Measurements from ENCODE around the gene GSS.

Gene GSS

GRCh38 chr20:34942301-34942700 lies 13.3 kb downstream of the GSS start:
- no peaks in the 10 kb centered on the region for H3K4me1 ChIP-seq (ENCODE audit: insufficient read depth, low read length)
- H3K36me3 ChIP-seq (ENCODE audit: insufficient read depth, low read length) = peaks cover 43% of the 10 kb centered on the region
- no peak overlapping the region for H2AFZ ChIP-seq (ENCODE audit: low read depth, low read length)
- H3K9me3 ChIP-seq (ENCODE audit: low read length) = no peaks in the 10 kb centered on the region
- H3K4me3 ChIP-seq (ENCODE audit: low read length) = no peak overlapping the region
- H3K27me3 ChIP-seq (ENCODE audit: insufficient read depth, low read length) = no peaks in the 10 kb centered on the region

- Histone ChIP-seq H3K4me1 (ENCODE audit: insufficient read depth, low read length) (no peaks in the 10 kb centered on the region), H3K36me3 (ENCODE audit: insufficient read depth, low read length) (peaks cover 44% of the 10 kb centered on the region)
These were observed 14.4 kb downstream of the GSS start for GRCh38 chr20:34941226-34941625.

GRCh38 chr20:34940081-34940481 lies 15.5 kb downstream of the GSS start:
- Histone ChIP-seq H3K27me3 (ENCODE audit: insufficient read depth, low read length) (no peaks in the 10 kb centered on the region), H3K9me3 (ENCODE audit: low read length) (no peaks in the 10 kb centered on the region), H3K4me1 (ENCODE audit: insufficient read depth, low read length) (no peaks in the 10 kb centered on the region), H3K4me3 (ENCODE audit: low read length) (no peak overlapping the region), H3K36me3 (ENCODE audit: insufficient read depth, low read length) (peaks cover 38% of the 10 kb centered on the region), H2AFZ (ENCODE audit: low read depth, low read length) (no peak overlapping the region)

More at GRCh38 chr20:34941226-34941625, 14.4 kb downstream of the GSS start:
- H3K9me3 ChIP-seq (ENCODE audit: low read length) = no peaks in the 10 kb centered on the region
- no peak overlapping the region for H3K4me3 ChIP-seq (ENCODE audit: low read length)
- H2AFZ ChIP-seq (ENCODE audit: low read depth, low read length) = no peak overlapping the region
- no peaks in the 10 kb centered on the region for H3K27me3 ChIP-seq (ENCODE audit: insufficient read depth, low read length)

- H3K4me3 ChIP-seq (ENCODE audit: low read length) = no peak overlapping the region
- no peaks in the 10 kb centered on the region for H3K4me1 ChIP-seq (ENCODE audit: insufficient read depth, low read length)
- H3K27me3 ChIP-seq (ENCODE audit: insufficient read depth, low read length) = no peaks in the 10 kb centered on the region
- no peak overlapping the region for H2AFZ ChIP-seq (ENCODE audit: low read depth, low read length)
- H3K9me3 ChIP-seq (ENCODE audit: low read length) = no peaks in the 10 kb centered on the region
- H3K36me3 ChIP-seq (ENCODE audit: insufficient read depth, low read length) = peaks cover 34% of the 10 kb centered on the region
These were observed 17.0 kb downstream of the GSS start for GRCh38 chr20:34938466-34939163.

- H3K36me3 ChIP-seq (ENCODE audit: insufficient read depth, low read length) = peaks cover 38% of the 10 kb centered on the region
- H3K9me3 ChIP-seq (ENCODE audit: low read length) = no peaks in the 10 kb centered on the region
- H3K27me3 ChIP-seq (ENCODE audit: insufficient read depth, low read length) = no peaks in the 10 kb centered on the region
- H3K4me3 ChIP-seq (ENCODE audit: low read length) = no peak overlapping the region
- no peaks in the 10 kb centered on the region for H3K4me1 ChIP-seq (ENCODE audit: insufficient read depth, low read length)
- no peak overlapping the region for H2AFZ ChIP-seq (ENCODE audit: low read depth, low read length)
These were observed 23.8 kb downstream of the GSS start for GRCh38 chr20:34931771-34932170.

DNA sequence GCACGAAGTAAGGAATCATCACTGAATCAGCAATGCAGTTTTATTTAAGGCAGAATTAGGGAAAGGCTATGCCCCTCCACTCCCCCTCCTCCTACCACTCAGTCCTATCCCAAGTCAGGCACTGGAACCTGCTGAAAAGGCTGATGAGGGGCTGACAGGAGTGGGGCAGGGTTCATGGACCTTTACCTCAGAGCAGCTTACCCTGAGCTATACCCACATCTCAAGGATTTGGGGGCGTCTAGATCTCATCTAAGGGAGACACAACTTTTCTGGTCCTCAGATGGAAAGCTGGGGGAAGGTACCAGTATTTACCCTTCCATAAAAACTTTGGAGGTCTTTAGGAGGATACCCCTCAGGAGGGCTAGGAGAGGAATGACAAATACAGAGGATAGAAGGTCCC lies 27.2 kb downstream of the GSS start:
- Histone ChIP-seq H3K4me1 (ENCODE audit: insufficient read depth, low read length) (no peaks in the 10 kb centered on the region), H2AFZ (ENCODE audit: low read depth, low read length) (no peak overlapping the region), H3K9me3 (ENCODE audit: low read length) (no peaks in the 10 kb centered on the region), H3K4me3 (ENCODE audit: low read length) (no peak overlapping the region), H3K36me3 (ENCODE audit: insufficient read depth, low read length) (peaks cover 42% of the 10 kb centered on the region), H3K27me3 (ENCODE audit: insufficient read depth, low read length) (no peaks in the 10 kb centered on the region)

DNA sequence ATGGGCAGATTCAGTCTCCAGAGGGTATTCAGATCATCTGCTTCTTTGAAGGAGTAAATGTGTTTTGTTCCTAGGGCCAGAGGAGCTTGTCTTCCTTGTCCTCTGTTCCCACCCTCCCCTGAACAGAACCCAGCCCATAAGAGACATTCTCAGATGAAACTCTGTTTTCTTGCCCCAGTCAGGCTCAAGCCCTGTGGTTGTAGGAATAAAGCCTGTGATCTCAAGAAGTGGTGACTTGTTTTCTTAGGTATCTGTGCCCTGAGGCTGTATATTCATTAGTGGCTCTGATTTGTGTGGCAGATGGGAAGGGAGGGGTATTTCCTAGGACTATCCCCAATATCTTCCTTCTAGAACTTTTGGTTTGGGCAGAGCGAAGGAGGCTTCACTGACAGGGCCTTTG lies 27.9 kb downstream of the GSS start:
- Histone ChIP-seq H3K36me3 (ENCODE audit: insufficient read depth, low read length) (peaks cover 48% of the 10 kb centered on the region), H3K4me1 (ENCODE audit: insufficient read depth, low read length) (no peaks in the 10 kb centered on the region), H2AFZ (ENCODE audit: low read depth, low read length) (no peak overlapping the region), H3K27me3 (ENCODE audit: insufficient read depth, low read length) (no peaks in the 10 kb centered on the region), H3K4me3 (ENCODE audit: low read length) (no peak overlapping the region), H3K9me3 (ENCODE audit: low read length) (peaks cover 5% of the 10 kb centered on the region)

DNA sequence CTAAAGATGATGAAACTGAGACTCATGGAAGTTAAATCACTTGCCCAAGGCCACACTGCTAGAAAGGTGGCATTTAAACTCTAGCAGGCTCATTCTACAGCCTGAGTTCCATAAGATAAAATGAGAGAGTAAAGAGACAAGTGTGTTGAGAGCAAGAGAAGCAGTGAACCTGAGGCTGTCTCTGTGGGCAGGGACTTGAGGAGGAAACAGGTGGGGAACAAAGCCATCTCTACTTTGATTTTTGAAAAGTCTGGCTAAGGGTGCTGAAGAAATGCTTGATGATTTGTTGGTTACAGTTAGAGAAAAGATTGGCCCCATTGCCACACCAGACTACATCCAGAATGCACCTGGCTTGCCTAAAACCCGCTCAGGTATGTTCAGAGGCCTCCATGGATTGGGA lies 29.0 kb downstream of the GSS start:
- no peaks in the 10 kb centered on the region for H3K27me3 ChIP-seq (ENCODE audit: insufficient read depth, low read length)
- no peaks in the 10 kb centered on the region for H3K4me1 ChIP-seq (ENCODE audit: insufficient read depth, low read length)
- H3K9me3 ChIP-seq (ENCODE audit: low read length) = peaks cover 5% of the 10 kb centered on the region
- peaks cover 45% of the 10 kb centered on the region for H3K36me3 ChIP-seq (ENCODE audit: insufficient read depth, low read length)
- no peak overlapping the region for H2AFZ ChIP-seq (ENCODE audit: low read depth, low read length)
- H3K4me3 ChIP-seq (ENCODE audit: low read length) = no peak overlapping the region

DNA sequence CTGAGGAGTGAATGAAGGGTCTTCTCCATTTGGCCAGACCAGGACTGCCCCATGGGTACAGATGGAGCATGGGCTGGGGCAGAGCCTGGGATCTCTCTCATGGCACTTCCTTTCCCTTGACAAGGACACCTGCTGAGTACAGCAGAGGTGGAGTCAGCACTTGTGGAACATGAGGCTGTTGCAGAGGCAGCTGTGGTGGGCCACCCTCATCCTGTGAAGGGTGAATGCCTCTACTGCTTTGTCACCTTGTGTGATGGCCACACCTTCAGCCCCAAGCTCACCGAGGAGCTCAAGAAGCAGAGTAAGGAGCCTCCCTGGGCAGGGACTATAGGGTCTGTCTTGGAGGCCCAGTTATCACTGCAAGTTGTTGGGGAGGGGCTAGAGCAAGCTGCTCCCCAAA lies 29.6 kb downstream of the GSS start:
- H2AFZ ChIP-seq (ENCODE audit: low read depth, low read length) = no peak overlapping the region
- H3K36me3 ChIP-seq (ENCODE audit: insufficient read depth, low read length) = peaks cover 47% of the 10 kb centered on the region
- no peak overlapping the region for H3K4me3 ChIP-seq (ENCODE audit: low read length)
- H3K4me1 ChIP-seq (ENCODE audit: insufficient read depth, low read length) = no peaks in the 10 kb centered on the region
- peaks cover 5% of the 10 kb centered on the region for H3K9me3 ChIP-seq (ENCODE audit: low read length)
- no peaks in the 10 kb centered on the region for H3K27me3 ChIP-seq (ENCODE audit: insufficient read depth, low read length)

GRCh38 chr20:34925341-34925740 lies 30.3 kb downstream of the GSS start:
- H2AFZ ChIP-seq (ENCODE audit: low read depth, low read length) = no peak overlapping the region
- H3K4me3 ChIP-seq (ENCODE audit: low read length) = no peak overlapping the region
- H3K36me3 ChIP-seq (ENCODE audit: insufficient read depth, low read length) = peaks cover 51% of the 10 kb centered on the region
- peaks cover 5% of the 10 kb centered on the region for H3K9me3 ChIP-seq (ENCODE audit: low read length)
- no peaks in the 10 kb centered on the region for H3K4me1 ChIP-seq (ENCODE audit: insufficient read depth, low read length)
- no peaks in the 10 kb centered on the region for H3K27me3 ChIP-seq (ENCODE audit: insufficient read depth, low read length)

GRCh38 chr20:34923414-34923813 lies 32.2 kb downstream of the GSS start:
- Histone ChIP-seq H3K27me3 (ENCODE audit: insufficient read depth, low read length) (no peaks in the 10 kb centered on the region), H3K4me1 (ENCODE audit: insufficient read depth, low read length) (no peaks in the 10 kb centered on the region), H2AFZ (ENCODE audit: low read depth, low read length) (no peak overlapping the region), H3K4me3 (ENCODE audit: low read length) (no peak overlapping the region), H3K9me3 (ENCODE audit: low read length) (peaks cover 5% of the 10 kb centered on the region), H3K36me3 (ENCODE audit: insufficient read depth, low read length) (peaks cover 42% of the 10 kb centered on the region)

- Histone ChIP-seq H2AFZ (ENCODE audit: low read depth, low read length) (no peak overlapping the region), H3K4me3 (ENCODE audit: low read length) (no peak overlapping the region), H3K9me3 (ENCODE audit: low read length) (peaks cover 5% of the 10 kb centered on the region), H3K36me3 (ENCODE audit: insufficient read depth, low read length) (peaks cover 39% of the 10 kb centered on the region), H3K27me3 (ENCODE audit: insufficient read depth, low read length) (no peaks in the 10 kb centered on the region), H3K4me1 (ENCODE audit: insufficient read depth, low read length) (no peaks in the 10 kb centered on the region)
These were observed 32.8 kb downstream of the GSS start for GRCh38 chr20:34922654-34923381.

DNA sequence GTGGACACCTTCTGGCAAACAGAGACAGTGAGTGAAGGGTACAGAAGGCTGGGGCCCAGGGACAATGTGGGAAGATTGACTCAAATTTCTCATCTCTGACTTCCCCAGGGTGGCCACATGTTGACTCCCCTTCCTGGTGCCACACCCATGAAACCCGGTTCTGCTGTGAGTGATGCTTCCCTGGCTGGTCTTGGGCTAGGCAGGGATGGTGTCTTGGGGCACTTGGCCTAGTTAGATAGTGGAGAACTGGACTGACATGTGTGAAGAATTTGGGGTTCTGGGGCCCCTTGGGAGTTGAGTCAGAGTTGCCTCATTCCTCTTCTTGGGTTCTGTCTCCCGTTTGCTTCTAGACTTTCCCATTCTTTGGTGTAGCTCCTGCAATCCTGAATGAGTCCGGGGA lies 34.2 kb downstream of the GSS start:
- peaks cover 27% of the 10 kb centered on the region for H3K36me3 ChIP-seq (ENCODE audit: insufficient read depth, low read length)
- peaks cover 5% of the 10 kb centered on the region for H3K9me3 ChIP-seq (ENCODE audit: low read length)
- no peak overlapping the region for H2AFZ ChIP-seq (ENCODE audit: low read depth, low read length)
- no peak overlapping the region for H3K4me3 ChIP-seq (ENCODE audit: low read length)
- H3K27me3 ChIP-seq (ENCODE audit: insufficient read depth, low read length) = no peaks in the 10 kb centered on the region
- H3K4me1 ChIP-seq (ENCODE audit: insufficient read depth, low read length) = no peaks in the 10 kb centered on the region

Data from neuron (in vitro differentiated cells).